ENCODE results near the gene KLHL33. TPM values are rescaled to one million over a fixed set of nuclear protein-coding genes. Genes with fewer than 3 reads are reported as not detected.
"Not testable (repeated sequence)": the region's sequence is repeated elsewhere in the genome, so short reads cannot be mapped to it uniquely, and the experiment has no call there.

Gene KLHL33
- total RNA-seq, 1 donor from 2014 or later, result 0.31 TPM

GRCh38 chr14:20454516-20455354 lies 18.8 kb upstream of the KLHL33 start, which contains the start of the genes APEX1 and OSGEP:
TSS of gene APEX1 (plus strand) at chr14:20455226. CDS start at chr14:20455646, 420 bp downstream.
TSS of gene OSGEP (minus strand) at chr14:20454812. CDS start at chr14:20454683, 129 bp downstream.
- peak; percentile 96 for DNase-seq

GRCh38 chr14:20452831-20453230 lies 16.9 kb upstream of the KLHL33 start:
- DNase-seq, result not testable (repeated sequence)

- no peak for DNase-seq
These were observed 10.9 kb upstream of the KLHL33 start for GRCh38 chr14:20446889-20447288.

- DNase-seq, result not testable (repeated sequence)
These were observed 7.7 kb upstream of the KLHL33 start for GRCh38 chr14:20443650-20444049.

- DNase-seq, result no peak
These were observed 5.5 kb upstream of the KLHL33 start for GRCh38 chr14:20441461-20441860.

- DNase-seq, result no peak
These were observed 4.9 kb upstream of the KLHL33 start for GRCh38 chr14:20440882-20441281.

GRCh38 chr14:20440465-20440864 lies 4.5 kb upstream of the KLHL33 start:
- DNase-seq, result no peak

GRCh38 chr14:20438664-20439063 lies 2.7 kb upstream of the KLHL33 start:
- DNase-seq, result no peak

- no peak for DNase-seq
These were observed 393 bp upstream of the KLHL33 start for GRCh38 chr14:20436363-20436755.

GRCh38 chr14:20434701-20435581 lies 1.0 kb downstream of the KLHL33 start:
- peak; percentile 34 for DNase-seq

GRCh38 chr14:20429801-20430669 lies 5.9 kb downstream of the KLHL33 start:
- DNase-seq, result peak; percentile 2

GRCh38 chr14:20428802-20429201 lies 7.2 kb downstream of the KLHL33 start:
- no peak for DNase-seq

- DNase-seq, result no peak
These were observed 8.0 kb downstream of the KLHL33 start for GRCh38 chr14:20428010-20428365.

- DNase-seq, result no peak
These were observed 8.5 kb downstream of the KLHL33 start for GRCh38 chr14:20427231-20428009.

GRCh38 chr14:20424851-20425250 lies 11.1 kb downstream of the KLHL33 start:
- DNase-seq, result no peak

- DNase-seq, result no peak
These were observed 13.1 kb downstream of the KLHL33 start for GRCh38 chr14:20422886-20423285.

- no peak for DNase-seq
These were observed 14.7 kb downstream of the KLHL33 start for GRCh38 chr14:20421267-20421666.

- no peak for DNase-seq
These were observed 16.5 kb downstream of the KLHL33 start for GRCh38 chr14:20419419-20419818.

- no peak for DNase-seq
These were observed 17.5 kb downstream of the KLHL33 start for GRCh38 chr14:20418501-20418909.

- no peak for DNase-seq
These were observed 18.4 kb downstream of the KLHL33 start for GRCh38 chr14:20417250-20418186.
